ENCODE results near the gene BORCS5. TPM values are rescaled to one million over a fixed set of nuclear protein-coding genes. Genes with fewer than 3 reads are reported as not detected.

The BORCS5 gene
- total RNA-seq, 1 experiment from 2014 or later, result 17.7 TPM

GRCh38 chr12:12460935-12461922 lies 104.4 kb downstream of the BORCS5 start:
- TF ChIP-seq EZH2 (IDR thresholded peaks at IDR 0.05; ENCODE audit: borderline replicate concordance, low read depth, low read length, poor library complexity, severe bottlenecking) (no peak), CTCF (conservative IDR thresholded peaks at IDR 0.05; ENCODE audit: low read depth, low read length) (no peak)
- no peak for DNase-seq (ENCODE audit: low spot score)
- H3K27me3 ChIP-seq (replicated peaks; ENCODE audit: insufficient read depth, low read depth, low read length, poor library complexity), result no peaks in the 10 kb centered on the region
- H3K9me3 ChIP-seq (ENCODE audit: low read depth, low read length, poor library complexity, severe bottlenecking), result no peaks in the 10 kb centered on the region
- BruUV-seq (replicated peaks), result no TSS peak
- ChIA-PET POLR2A (ENCODE audit: low non-redundant PET) (no interaction called here), CTCF (no interaction called here)
- intact Hi-C loops (cut with micrococcal nuclease; ENCODE audit: unreplicated experiment), result no loop called here
- H3K4me3 ChIP-seq (ENCODE audit: low read depth, low read length, poor library complexity, severe bottlenecking), result no peak overlapping the region
- no peaks in the 10 kb centered on the region for H3K4me1 ChIP-seq (ENCODE audit: insufficient read depth, low read length, poor library complexity, severe bottlenecking)
- no peak overlapping the region for H3K27ac ChIP-seq (ENCODE audit: low read depth, low read length, poor library complexity, severe bottlenecking)
- no peaks in the 10 kb centered on the region for H3K36me3 ChIP-seq (ENCODE audit: insufficient read depth, low read length, poor library complexity, severe bottlenecking)

- Histone ChIP-seq H3K4me3 (ENCODE audit: low read depth, low read length, poor library complexity, severe bottlenecking) (no peak overlapping the region), H3K4me1 (ENCODE audit: insufficient read depth, low read length, poor library complexity, severe bottlenecking) (no peaks in the 10 kb centered on the region), H3K9me3 (ENCODE audit: low read depth, low read length, poor library complexity, severe bottlenecking) (no peaks in the 10 kb centered on the region), H3K36me3 (ENCODE audit: insufficient read depth, low read length, poor library complexity, severe bottlenecking) (no peaks in the 10 kb centered on the region), H3K27ac (ENCODE audit: low read depth, low read length, poor library complexity, severe bottlenecking) (no peak overlapping the region), H3K27me3 (replicated peaks; ENCODE audit: insufficient read depth, low read depth, low read length, poor library complexity) (no peaks in the 10 kb centered on the region)
- BruUV-seq (replicated peaks), result no TSS peak
- no peak for TF ChIP-seq CTCF (conservative IDR thresholded peaks at IDR 0.05; ENCODE audit: low read depth, low read length)
- ChIA-PET POLR2A (ENCODE audit: low non-redundant PET) (no interaction called here), CTCF (no interaction called here)
- intact Hi-C loops (cut with micrococcal nuclease; ENCODE audit: unreplicated experiment), result no loop called here
- no peak for DNase-seq (ENCODE audit: low spot score)
Observed at GRCh38 chr12:12461923-12462315, 105.0 kb downstream of the BORCS5 start.

GRCh38 chr12:12465522-12465921 lies 108.6 kb downstream of the BORCS5 start:
- intact Hi-C loops (cut with micrococcal nuclease; ENCODE audit: unreplicated experiment), result no loop called here
- H3K27ac ChIP-seq (ENCODE audit: low read depth, low read length, poor library complexity, severe bottlenecking), result no peak overlapping the region
- no TSS peak for BruUV-seq (replicated peaks)
- no peak overlapping the region for H3K4me3 ChIP-seq (ENCODE audit: low read depth, low read length, poor library complexity, severe bottlenecking)
- no peaks in the 10 kb centered on the region for H3K9me3 ChIP-seq (ENCODE audit: low read depth, low read length, poor library complexity, severe bottlenecking)
- POLR2A ChIA-PET (ENCODE audit: low non-redundant PET), result no interaction called here
- CTCF ChIA-PET, result no interaction called here
- TF ChIP-seq CTCF (conservative IDR thresholded peaks at IDR 0.05; ENCODE audit: low read depth, low read length) (no peak), EZH2 (IDR thresholded peaks at IDR 0.05; ENCODE audit: borderline replicate concordance, low read depth, low read length, poor library complexity, severe bottlenecking) (no peak)
- no peaks in the 10 kb centered on the region for H3K4me1 ChIP-seq (ENCODE audit: insufficient read depth, low read length, poor library complexity, severe bottlenecking)
- no peak for DNase-seq (ENCODE audit: low spot score)
- H3K36me3 ChIP-seq (ENCODE audit: insufficient read depth, low read length, poor library complexity, severe bottlenecking), result no peaks in the 10 kb centered on the region
- H3K27me3 ChIP-seq (replicated peaks; ENCODE audit: insufficient read depth, low read depth, low read length, poor library complexity), result no peaks in the 10 kb centered on the region

All from A673 (cell line).